Kidney (tissue), 14 donors: ENCODE data around the gene MIGA2. TPM values are rescaled to one million over a fixed set of nuclear protein-coding genes. Genes with fewer than 3 reads are reported as not detected.
"Not testable (repeated sequence)": the region's sequence is repeated elsewhere in the genome, so short reads cannot be mapped to it uniquely, and the experiment has no call there.

Experiments used
- DNase-seq, 5 donors: peaks; one replicate each; pipeline ENCODE4 v3.0.0-alpha.2; 2013 to 2020
- FAIRE-seq: peaks from 2 replicates; lab custom pipeline; 2012; peaks lifted over from hg19 to GRCh38; lab: Jason Lieb, UNC
- H3K27ac ChIP-seq, 2 donors: one replicate each; pipeline ENCODE4 v1.7.0; 2013; ENCODE audit warnings: low read depth in 2 of 2, low read length in 2 of 2, inconsistent platforms in 1 of 2
- H3K27me3 ChIP-seq: one replicate; pipeline ENCODE4 v1.7.1; 2013; ENCODE audit warnings: low read length, inconsistent platforms; ENCODE audit not compliant: control insufficient read depth, insufficient read depth
- H3K36me3 ChIP-seq, 3 donors: one replicate each; pipeline versions ENCODE4 v1.7.0 to v1.7.1; 2013; ENCODE audit warnings: low read length in 3 of 3, control low read depth in 1 of 3, inconsistent platforms in 1 of 3; ENCODE audit not compliant: insufficient read depth in 3 of 3, control insufficient read depth in 2 of 3
- H3K4me1 ChIP-seq, 3 donors: one replicate each; pipeline versions ENCODE4 v1.7.0 to v1.7.1; 2013; ENCODE audit warnings: low read length in 3 of 3, inconsistent platforms in 1 of 3, low read depth in 1 of 3; ENCODE audit not compliant: control insufficient read depth in 2 of 3, insufficient read depth in 2 of 3
- H3K4me3 ChIP-seq, 3 donors: one replicate each; pipeline versions ENCODE4 v1.7.0 to v1.8.1; 2013; ENCODE audit warnings: low read length in 3 of 3, control low read depth in 1 of 3, inconsistent platforms in 1 of 3
- H3K9ac ChIP-seq, 3 donors: one replicate each; pipeline versions ENCODE4 v1.7.0 to v1.7.1; 2013; ENCODE audit warnings: low read length in 3 of 3, control low read depth in 1 of 3, inconsistent platforms in 1 of 3
- H3K9me3 ChIP-seq, 3 donors: one replicate each; pipeline versions ENCODE4 v1.7.0 to v1.7.1; 2013; ENCODE audit warnings: low read length in 3 of 3, control low read depth in 1 of 3, inconsistent platforms in 1 of 3; ENCODE audit not compliant: control insufficient read depth in 2 of 3, insufficient read depth in 1 of 3
- CTCF ChIP-seq: IDR thresholded peaks from 3 replicates; pipeline ENCODE4 v1.5.1; 2012; ENCODE audit warnings: mild to moderate bottlenecking, moderate library complexity, borderline replicate concordance; ENCODE audit not compliant: insufficient read depth; ENCODE audit errors: extremely low read depth
- intact Hi-C: fragments of 100-400 bp; cut with DNase I; formaldehyde crosslinking; loops from one replicate; pipeline ENCODE4 v1.11.1; 2022
- polyA plus RNA-seq: library from polyadenylated mRNA; stranded (reverse); fragments of 350-450 nt; fragmentation: Illumina TruSeq; extraction: RNeasy Lipid Tissue Mini Kit (QIAGEN cat#74804); gene quantifications from one replicate; pipeline ENCODE4 v1.2.3, GENCODE V29; 2014; ENCODE audit warnings: low read depth, low replicate concordance; ENCODE audit not compliant: insufficient read depth
- total RNA-seq: library from RNA; stranded (reverse); fragmentation: NEBNext Ultra II Directional; extraction: Animal tissue kit (Norgen Biotek cat#: 25700); gene quantifications from one replicate; pipeline ENCODE4 v1.2.1, GENCODE V29; 2021
- donor health status: control.
- donor health status: control.
- donor health status: control.
- donor health status: control.
- donor health status: control.
- donor health status: DM: yes; HTN: yes; CAD: no.
- donor health status: Normal renal cell carcinoma (clear cell type).

MIGA2 gene
- total and polyA plus RNA-seq, 2 donors from 2014 or later = 26.1 to 29.9 TPM

- peak; percentile 97 to 99 (median 97) for DNase-seq
- Histone ChIP-seq H3K27me3 (no peaks in the 10 kb centered on the region), H3K4me3 (peak within 1 kb of the TSS; percentile 85 to 88 (median 87)), H3K4me1 (peaks cover 0 to 19% (median 10%) of the 10 kb centered on the region in 3 donors), H3K9ac (peak within 1 kb of the TSS; percentile 68 to 93 (median 77)), H3K27ac (peak within 1 kb of the TSS; percentile 94 to 96), H3K36me3 (peaks cover 0 to 5% (median 0%) of the 10 kb centered on the region in 3 donors), H3K9me3 (no peaks in the 10 kb centered on the region)
- intact Hi-C loops = no loop called here
- no peak for FAIRE-seq
- no peak for TF ChIP-seq CTCF
These were observed 74.5 kb downstream of the MIGA2 start, which contains the start of the genes CRAT and PTPA for GRCh38 chr9:129110740-129111527. Gene CRAT, minus strand, starts transcription at chr9:129110793. Its CDS starts 284 bp downstream, at chr9:129110509. Gene PTPA, plus strand, starts transcription at chr9:129111415. Its CDS starts 186 bp downstream, at chr9:129111601.

- TF ChIP-seq CTCF = no peak
- Histone ChIP-seq H3K9ac (peak overlapping the region; percentile 50 to 93 (median 54)), H3K27ac (peak overlapping the region; percentile 94 to 96), H3K4me1 (peaks cover 0 to 19% (median 10%) of the 10 kb centered on the region in 3 donors), H3K27me3 (no peaks in the 10 kb centered on the region), H3K9me3 (no peaks in the 10 kb centered on the region), H3K4me3 (peak overlapping the region; percentile 37 to 87 (median 84)), H3K36me3 (peaks cover 0 to 5% (median 0%) of the 10 kb centered on the region in 3 donors)
- intact Hi-C loops = no loop called here
- peak in 3 of 5 donors; percentile 57 to 67 (median 64) for DNase-seq
- FAIRE-seq = no peak
These were observed 75.2 kb downstream of the MIGA2 start for GRCh38 chr9:129111528-129112151.

GRCh38 chr9:129112526-129112925 is 76.1 kb downstream of the MIGA2 start:
- H3K36me3 ChIP-seq, H3K9me3 ChIP-seq, H3K27me3 ChIP-seq, H3K27ac ChIP-seq, intact Hi-C loops, FAIRE-seq: not testable (repeated sequence)
- peak in 1 of 5 donors; percentile 52 for DNase-seq
- Histone ChIP-seq H3K4me1 (peaks cover 0 to 19% (median 10%) of the 10 kb centered on the region in 3 donors), H3K9ac (peak overlapping the region in 2 of 3 donors; percentile 54 to 93), H3K4me3 (peak overlapping the region in 2 of 3 donors; percentile 84 to 87)
